Karpas-422 (cell line): ENCODE results near the gene PYGM. TPM values are rescaled to one million over a fixed set of nuclear protein-coding genes. Genes with fewer than 3 reads are reported as not detected.
A peak's percentile ranks its signal among the peaks of the same experiment; 100 is the strongest.

Experiments used
- DNase-seq: peaks from one replicate; pipeline ENCODE4 v3.0.0-alpha.2; 2015
- H2AFZ ChIP-seq: fragments of 200-600 bp; sonication (generic); 2 replicates; pipeline ENCODE4 v1.6.1; 2014; ENCODE audit warnings: antibody characterized with exemption, low read length, mixed read lengths
- H3K27ac ChIP-seq: fragments of 200-600 bp; sonication (generic); 2 replicates; pipeline ENCODE4 v1.5.1; 2014; ENCODE audit warnings: mild to moderate bottlenecking, low read length, moderate library complexity
- H3K27me3 ChIP-seq: fragments of 200-600 bp; sonication (generic); 2 replicates; pipeline ENCODE4 v1.6.1; 2014; ENCODE audit warnings: low read length, mixed read lengths
- H3K36me3 ChIP-seq: fragments of 200-600 bp; sonication (generic); 2 replicates; pipeline ENCODE4 v1.6.1; 2014; ENCODE audit warnings: low read length, mixed read lengths; ENCODE audit not compliant: insufficient read depth
- H3K4me1 ChIP-seq: fragments of 200-600 bp; sonication (generic); 2 replicates; pipeline ENCODE4 v1.6.1; 2014; ENCODE audit warnings: mild to moderate bottlenecking, low read length, mixed read lengths
- H3K4me2 ChIP-seq: fragments of 200-600 bp; sonication (generic); 2 replicates; pipeline ENCODE4 v1.6.1; 2014; ENCODE audit warnings: low read length, low read depth, mild to moderate bottlenecking; ENCODE audit not compliant: poor library complexity, severe bottlenecking
- H3K4me3 ChIP-seq: fragments of 200-600 bp; sonication (generic); 2 replicates; pipeline ENCODE4 v1.5.1; 2014; ENCODE audit warnings: mild to moderate bottlenecking, antibody characterized with exemption, low read length, mixed read lengths
- H3K79me2 ChIP-seq: fragments of 200-600 bp; sonication (generic); 2 replicates; pipeline ENCODE4 v1.6.1; 2014; ENCODE audit warnings: mild to moderate bottlenecking, low read length, mixed read lengths
- H3K9ac ChIP-seq: fragments of 200-600 bp; sonication (generic); 2 replicates; pipeline ENCODE4 v1.6.0; 2014; ENCODE audit warnings: low read length
- H3K9me2 ChIP-seq: fragments of 200-600 bp; sonication (generic), shearing (Covaris generic); replicated peaks from 2 replicates; pipeline ENCODE4 v1.6.0; 2014; ENCODE audit warnings: mild to moderate bottlenecking, low read length, moderate library complexity; ENCODE audit not compliant: insufficient read depth
- H3K9me3 ChIP-seq: fragments of 300-700, 200-600 bp; sonication (generic); 2 replicates; pipeline ENCODE4 v1.6.1; 2014; ENCODE audit warnings: low read length, mixed read lengths
- H4K20me1 ChIP-seq: fragments of 200-600 bp; sonication (generic); 2 replicates; pipeline ENCODE4 v1.6.1; 2014; ENCODE audit warnings: mild to moderate bottlenecking, antibody characterized with exemption, low read length, low read depth; ENCODE audit not compliant: insufficient read depth
- total RNA-seq: library from RNA; depleted of rRNA; stranded (reverse); fragments of >200 nt; shearing (Covaris generic); gene quantifications from 2 replicates; pipeline ENCODE4 v1.2.3, GENCODE V29; 2014; ENCODE audit warnings: low replicate concordance

PYGM gene
- total RNA-seq, 1 experiment from 2014 or later = not detected

DNA sequence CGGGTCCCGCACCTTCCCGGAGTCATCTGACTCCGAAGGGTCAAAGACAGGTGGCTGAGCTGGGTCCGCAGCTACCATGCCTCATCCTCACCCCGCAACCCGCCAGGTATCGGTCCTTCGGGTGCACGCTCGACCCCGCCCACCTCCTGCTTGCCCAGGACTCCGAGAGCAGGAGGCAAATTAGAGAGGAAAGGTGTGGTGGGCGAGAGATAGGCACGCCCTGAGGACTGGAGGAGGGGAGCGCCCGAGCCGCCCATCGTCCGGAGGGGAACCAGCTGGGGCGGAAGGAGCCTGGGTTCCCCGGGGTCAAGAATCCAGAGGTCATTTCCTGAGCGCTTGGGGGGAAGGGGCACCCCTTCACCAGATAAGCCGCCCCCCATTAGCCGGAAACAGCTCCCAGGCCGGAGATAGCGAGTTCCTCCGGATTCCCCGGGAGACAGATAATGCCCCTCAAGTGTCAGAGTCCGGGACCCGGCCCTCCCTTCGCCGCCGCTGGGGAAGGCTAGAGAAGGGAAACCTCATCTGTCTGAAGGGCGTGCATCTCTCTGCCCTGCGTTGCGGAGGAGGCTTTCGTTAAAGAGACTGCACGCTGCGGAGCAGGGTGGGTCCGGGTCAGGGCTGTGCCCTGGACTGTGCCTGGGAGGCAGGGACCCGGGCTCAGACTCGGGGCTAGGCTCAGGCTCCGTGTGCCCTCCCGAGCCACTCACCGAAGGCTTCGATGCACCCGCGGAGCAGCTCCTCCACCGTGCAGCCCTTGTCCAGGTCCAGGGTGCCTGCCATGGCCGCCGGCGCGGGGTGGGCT lies 17.5 kb downstream of the PYGM start:
- Histone ChIP-seq H4K20me1 (no peaks in the 10 kb centered on the region), H3K4me1 (peaks cover 38% of the 10 kb centered on the region)

GRCh38 chr11:64741375-64742086 lies 18.2 kb downstream of the PYGM start:
- Histone ChIP-seq H3K79me2 (no peaks in the 10 kb centered on the region), H3K27me3 (no peaks in the 10 kb centered on the region; the same call in 1 of the 2 replicates), H3K4me3 (no peak overlapping the region), H3K4me2 (no peak overlapping the region), H3K36me3 (no peaks in the 10 kb centered on the region), H3K4me1 (peaks cover 38% of the 10 kb centered on the region), H4K20me1 (no peaks in the 10 kb centered on the region), H3K9ac (no peak overlapping the region), H3K9me2 (no peaks in the 10 kb centered on the region), H3K9me3 (no peaks in the 10 kb centered on the region), H3K27ac (no peak overlapping the region), H2AFZ (no peak overlapping the region)
- DNase-seq = no peak

More for the DNA sequence above, 17.5 kb downstream of the PYGM start:
- no peak overlapping the region for H3K9ac ChIP-seq
- H3K79me2 ChIP-seq = no peaks in the 10 kb centered on the region
- no peak overlapping the region for H2AFZ ChIP-seq
- H3K9me3 ChIP-seq = no peaks in the 10 kb centered on the region
- H3K27me3 ChIP-seq = no peaks in the 10 kb centered on the region; the same call in 1 of the 2 replicates
- H3K9me2 ChIP-seq = no peaks in the 10 kb centered on the region
- peak overlapping the region; percentile 62 for H3K4me2 ChIP-seq
- 0 out of 2 replicates have a peak overlapping the region, but pooled peaks have one; percentile 57 for H3K4me3 ChIP-seq
- no peak overlapping the region for H3K27ac ChIP-seq
- peak; percentile 59 for DNase-seq
- no peaks in the 10 kb centered on the region for H3K36me3 ChIP-seq

GRCh38 chr11:64739871-64740270 lies 19.9 kb downstream of the PYGM start:
- Histone ChIP-seq H3K4me2 (no peak overlapping the region), H3K4me3 (no peak overlapping the region), H2AFZ (no peak overlapping the region), H3K9ac (no peak overlapping the region), H3K9me2 (no peaks in the 10 kb centered on the region), H4K20me1 (no peaks in the 10 kb centered on the region), H3K9me3 (no peaks in the 10 kb centered on the region), H3K27ac (no peak overlapping the region), H3K36me3 (no peaks in the 10 kb centered on the region), H3K4me1 (peaks cover 24% of the 10 kb centered on the region), H3K27me3 (no peaks in the 10 kb centered on the region; the same call in 1 of the 2 replicates), H3K79me2 (no peaks in the 10 kb centered on the region)
- no peak for DNase-seq

DNA sequence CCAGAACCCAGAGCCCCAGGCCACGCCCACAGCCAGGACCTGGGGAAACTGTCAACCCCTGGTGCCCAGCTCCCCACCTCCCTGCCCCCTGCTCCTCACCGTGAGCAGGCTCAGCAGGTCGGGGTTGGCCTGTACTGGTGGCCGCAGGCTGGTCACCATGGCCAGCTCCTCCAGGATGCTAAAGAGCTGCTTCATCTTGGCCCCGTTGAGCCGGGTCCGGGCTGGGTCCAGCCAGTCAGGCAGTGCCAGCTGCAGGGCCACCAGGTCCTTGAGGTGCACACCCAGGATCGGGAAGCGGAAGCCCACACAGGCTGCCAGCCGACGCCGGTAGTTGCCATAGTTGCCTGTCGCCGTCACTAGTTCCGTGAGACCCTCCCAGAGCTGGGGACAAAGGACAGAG lies 23.1 kb downstream of the PYGM start:
- no peaks in the 10 kb centered on the region for H3K36me3 ChIP-seq
- no peak overlapping the region for H3K4me3 ChIP-seq
- H2AFZ ChIP-seq = no peak overlapping the region
- no peak overlapping the region for H3K9ac ChIP-seq
- H3K27ac ChIP-seq = no peak overlapping the region
- no peaks in the 10 kb centered on the region for H3K27me3 ChIP-seq
- no peak overlapping the region for H3K4me2 ChIP-seq
- no peak for DNase-seq
- H3K4me1 ChIP-seq = no peaks in the 10 kb centered on the region
- no peaks in the 10 kb centered on the region for H3K79me2 ChIP-seq
- H3K9me3 ChIP-seq = no peaks in the 10 kb centered on the region
- no peaks in the 10 kb centered on the region for H4K20me1 ChIP-seq
- no peaks in the 10 kb centered on the region for H3K9me2 ChIP-seq

DNA sequence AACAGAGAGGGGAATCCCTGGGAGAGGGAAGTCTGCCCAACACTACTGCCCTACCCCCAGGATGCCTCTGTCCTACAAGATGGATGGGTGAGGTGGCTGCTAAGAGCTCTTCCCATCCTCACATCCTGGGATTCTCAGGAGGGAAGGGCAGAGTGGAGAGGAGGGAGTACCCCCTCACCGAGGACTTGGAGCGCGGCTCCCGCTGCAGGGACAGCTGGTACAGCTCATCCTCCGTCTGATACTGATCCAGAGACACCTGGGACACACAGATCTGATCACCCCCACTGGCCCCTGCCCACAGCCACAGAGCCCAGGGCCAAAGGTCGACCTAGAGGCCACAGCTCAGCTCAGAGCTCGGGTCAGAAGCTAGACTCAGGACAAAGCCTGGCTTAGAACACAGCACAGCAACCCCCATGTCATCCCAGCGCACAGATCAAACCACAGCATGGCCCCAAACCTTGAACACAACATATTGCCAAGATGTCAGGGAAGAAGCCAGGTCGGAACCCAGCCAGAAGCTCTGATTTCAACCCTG lies 24.0 kb downstream of the PYGM start:
- H3K9ac ChIP-seq = no peak overlapping the region
- H3K36me3 ChIP-seq = no peaks in the 10 kb centered on the region
- no peak for DNase-seq
- H3K27ac ChIP-seq = no peak overlapping the region
- H3K9me2 ChIP-seq = no peaks in the 10 kb centered on the region
- no peak overlapping the region for H3K4me3 ChIP-seq
- H3K27me3 ChIP-seq = no peaks in the 10 kb centered on the region
- H2AFZ ChIP-seq = no peak overlapping the region
- H3K4me1 ChIP-seq = no peaks in the 10 kb centered on the region
- H4K20me1 ChIP-seq = no peaks in the 10 kb centered on the region
- no peaks in the 10 kb centered on the region for H3K9me3 ChIP-seq
- no peaks in the 10 kb centered on the region for H3K79me2 ChIP-seq
- no peak overlapping the region for H3K4me2 ChIP-seq

DNA sequence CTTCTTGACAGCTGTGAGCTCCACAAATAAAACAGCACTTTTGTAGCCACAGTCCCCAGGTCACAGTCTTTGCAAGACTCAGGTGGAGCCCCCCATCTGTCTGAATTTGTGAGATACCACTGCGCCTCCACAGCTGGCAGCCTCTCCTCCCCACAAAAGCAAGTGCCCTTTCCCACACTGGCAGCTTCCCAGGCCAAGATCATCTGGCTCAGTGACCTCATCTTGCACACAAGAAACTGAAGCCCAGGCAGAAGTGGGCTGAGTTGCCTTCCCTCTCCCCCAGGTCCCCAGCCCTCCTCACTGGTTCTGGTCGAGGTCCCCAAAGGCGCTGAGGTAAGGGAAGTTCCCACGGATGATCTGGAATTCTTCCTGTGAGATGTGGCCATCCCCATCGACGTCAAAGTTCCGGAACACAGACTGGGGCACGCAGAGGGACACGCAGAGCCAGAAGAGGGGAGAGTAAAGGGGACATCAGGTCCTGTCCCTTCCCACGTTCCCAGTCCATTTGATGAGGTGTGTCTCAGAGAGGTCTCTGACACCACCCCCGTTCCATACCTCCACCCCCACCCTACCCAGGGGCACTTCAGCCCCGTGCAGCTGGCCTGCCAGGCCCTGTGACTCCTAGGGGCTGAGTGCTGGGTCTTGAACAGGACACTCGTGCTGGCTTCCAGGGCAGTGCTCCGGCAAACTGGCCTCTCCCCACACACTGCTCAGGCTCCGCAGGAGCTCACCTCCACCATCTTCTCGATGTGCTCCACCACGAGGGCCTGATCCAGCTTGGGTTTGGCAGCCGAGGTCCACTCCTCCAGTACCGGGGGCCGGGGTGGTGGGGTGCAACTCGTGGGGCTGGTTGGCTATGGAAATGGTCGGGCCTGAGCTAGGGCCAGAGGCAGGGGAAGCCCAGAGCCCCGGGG lies 24.7 kb downstream of the PYGM start:
- H3K9ac ChIP-seq = no peak overlapping the region
- no peaks in the 10 kb centered on the region for H3K27me3 ChIP-seq
- no peak overlapping the region for H2AFZ ChIP-seq
- H3K79me2 ChIP-seq = no peaks in the 10 kb centered on the region
- no peaks in the 10 kb centered on the region for H3K9me2 ChIP-seq
- no peak overlapping the region for H3K27ac ChIP-seq
- H3K4me2 ChIP-seq = no peak overlapping the region
- no peaks in the 10 kb centered on the region for H3K9me3 ChIP-seq
- H3K36me3 ChIP-seq = no peaks in the 10 kb centered on the region
- DNase-seq = no peak
- H3K4me1 ChIP-seq = no peaks in the 10 kb centered on the region
- H3K4me3 ChIP-seq = no peak overlapping the region
- H4K20me1 ChIP-seq = no peaks in the 10 kb centered on the region

- H3K36me3 ChIP-seq = no peaks in the 10 kb centered on the region
- H3K9me2 ChIP-seq = no peaks in the 10 kb centered on the region
- H4K20me1 ChIP-seq = no peaks in the 10 kb centered on the region
- H3K9me3 ChIP-seq = no peaks in the 10 kb centered on the region
- no peaks in the 10 kb centered on the region for H3K79me2 ChIP-seq
- H3K27me3 ChIP-seq = no peaks in the 10 kb centered on the region
- no peaks in the 10 kb centered on the region for H3K4me1 ChIP-seq
- no peak overlapping the region for H3K4me2 ChIP-seq
- H3K4me3 ChIP-seq = no peak overlapping the region
- H3K27ac ChIP-seq = no peak overlapping the region
- H3K9ac ChIP-seq = no peak overlapping the region
- DNase-seq = no peak
- no peak overlapping the region for H2AFZ ChIP-seq
Observed at GRCh38 chr11:64731601-64732000, 28.2 kb downstream of the PYGM start.
